PC-9 (cell line): ENCODE data around the gene HAT1.

Experiments
- CTCF ChIP-seq: fragments of 200-600 bp; sonication (generic); conservative IDR thresholded peaks from 2 replicates; pipeline ENCODE4 v1.6.1; 2017; ENCODE audit warnings: mixed run types, antibody characterized with exemption, mild to moderate bottlenecking, moderate library complexity
- EZH2 ChIP-seq: fragments of 200-600 bp; sonication (generic); IDR thresholded peaks from 2 replicates; pipeline ENCODE4 v1.8.0; 2017; ENCODE audit warnings: antibody characterized with exemption, low read depth

- TF ChIP-seq CTCF: no peak
- no peak for TF ChIP-seq EZH2
These were observed 17.4 kb downstream of the HAT1 start for GRCh38 chr2:171939743-171940071.
